Endothelial cell of hepatic sinusoid (primary cell): Measurements from ENCODE around the gene RRAS.
"Not testable (repeated sequence)": the region's sequence is repeated elsewhere in the genome, so short reads cannot be mapped to it uniquely, and the experiment has no call there.

Experiments
- in situ Hi-C: cut with HindIII; loops from 2 replicates; pipeline ENCODE4 v1.10.0; 2017; ENCODE audit warnings: low sequenced_read_pairs

RRAS gene

GRCh38 chr19:49635530-49636232 lies 4.3 kb downstream of the RRAS start:
- in situ Hi-C loops = no loop called here

DNA sequence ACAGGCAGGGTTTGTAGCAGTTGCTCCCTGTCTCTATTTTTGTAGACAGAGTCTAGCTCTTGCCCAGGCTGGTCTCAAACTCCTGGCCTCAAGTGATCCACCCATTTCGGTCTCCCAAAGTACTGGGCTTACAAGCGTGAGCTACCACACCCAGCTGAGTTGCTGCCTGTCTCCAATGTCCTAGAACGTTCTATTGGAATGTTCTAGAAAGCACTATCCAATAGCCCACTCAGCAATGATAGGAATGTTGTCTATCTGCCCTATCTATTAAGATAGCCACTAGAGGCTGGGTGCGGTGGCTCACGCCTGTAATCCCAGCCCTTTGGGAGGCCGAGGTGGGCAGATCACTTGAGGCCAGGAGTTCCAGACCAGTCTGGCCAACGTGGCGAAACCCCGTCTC lies 6.7 kb downstream of the RRAS start:
- in situ Hi-C loops = not testable (repeated sequence)

DNA sequence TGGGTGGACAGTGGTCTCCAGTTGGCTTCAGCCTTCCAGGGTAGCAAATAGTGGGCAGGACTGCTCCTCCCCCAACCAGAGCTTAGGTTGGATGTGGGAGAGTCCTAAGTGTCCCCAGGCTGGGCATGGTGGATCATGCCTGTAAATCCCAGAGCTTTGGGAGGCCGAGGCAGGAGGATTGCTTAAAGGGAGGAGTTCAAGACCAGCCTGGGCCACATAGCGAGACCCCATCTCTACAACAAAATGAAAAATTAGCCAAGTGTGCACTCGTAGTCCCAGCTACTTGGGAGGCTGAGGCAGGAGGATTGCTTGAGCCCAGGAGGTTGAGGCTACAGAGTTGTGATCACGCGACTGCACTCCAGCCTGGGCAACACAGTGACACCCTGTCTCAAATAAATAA lies 7.4 kb downstream of the RRAS start:
- in situ Hi-C loops = no loop called here

DNA sequence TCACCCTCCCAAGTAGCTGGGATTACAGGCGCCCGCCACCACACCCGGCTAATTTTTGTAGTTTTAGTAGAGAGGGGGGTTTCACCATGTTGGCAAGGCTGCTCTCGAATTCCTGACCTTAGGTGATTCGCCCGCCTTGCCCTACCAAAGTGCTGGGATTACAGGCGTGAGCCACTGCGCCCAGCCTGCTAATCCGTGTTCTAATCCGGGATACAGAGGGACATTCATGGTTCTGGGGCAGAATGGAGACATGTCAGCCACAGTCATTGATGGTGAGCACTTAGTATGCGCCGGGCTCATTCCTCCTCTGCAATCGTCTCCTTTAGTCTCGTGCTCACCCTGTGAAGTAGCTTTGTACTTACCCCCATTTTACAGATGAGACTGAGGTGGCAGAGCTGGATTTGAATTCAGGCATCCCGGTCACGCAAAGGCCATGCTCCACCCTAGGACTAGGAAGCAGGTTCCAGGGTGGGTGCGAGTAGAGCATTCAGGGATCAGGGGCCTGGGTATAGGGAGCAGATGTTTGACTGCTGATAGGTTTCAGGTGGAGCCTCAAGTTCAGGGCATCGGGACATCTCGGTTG lies 8.2 kb downstream of the RRAS start:
- in situ Hi-C loops = no loop called here

GRCh38 chr19:49631014-49631588 lies 8.8 kb downstream of the RRAS start:
- in situ Hi-C loops = no loop called here

DNA sequence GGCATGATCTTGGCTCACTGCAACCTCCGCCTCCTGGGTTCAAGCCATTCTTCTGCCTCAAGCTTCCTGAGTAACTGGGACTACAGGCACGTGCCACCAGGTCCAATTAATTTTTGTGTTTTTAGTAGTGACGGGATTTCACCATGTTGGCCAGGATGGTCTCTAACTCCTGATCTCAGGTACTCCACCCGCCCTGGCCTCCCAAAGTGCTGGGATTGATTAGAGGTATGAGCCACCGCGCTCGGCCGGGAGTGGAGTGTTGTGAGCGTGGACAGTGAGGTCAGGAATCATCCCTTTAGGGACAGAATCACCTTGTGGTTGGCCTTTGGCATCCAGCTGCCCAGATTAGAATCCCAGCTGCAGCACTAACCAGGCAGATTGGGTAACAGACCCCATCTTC lies 10.3 kb downstream of the RRAS start:
- in situ Hi-C loops = no loop called here

DNA sequence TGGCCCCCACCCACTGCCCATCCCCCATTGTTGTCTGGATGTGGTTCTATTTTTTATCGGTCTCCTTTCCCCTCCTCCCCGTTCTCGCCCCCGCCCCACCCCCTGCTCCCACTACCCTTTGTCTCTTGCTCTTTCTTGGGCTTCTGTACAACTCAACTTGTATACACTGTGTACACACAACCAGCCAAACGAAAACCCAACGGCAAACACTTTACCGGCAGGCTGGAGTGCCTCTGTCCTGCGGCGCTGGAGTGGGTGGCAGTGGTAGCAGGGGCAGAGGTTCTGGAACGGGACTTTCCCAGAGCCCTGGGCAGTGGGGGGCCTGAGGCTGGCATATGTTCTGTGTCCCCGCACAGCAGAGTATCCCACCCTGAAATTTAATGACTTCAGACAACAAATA lies 13.7 kb downstream of the RRAS start:
- in situ Hi-C loops = no loop called here

DNA sequence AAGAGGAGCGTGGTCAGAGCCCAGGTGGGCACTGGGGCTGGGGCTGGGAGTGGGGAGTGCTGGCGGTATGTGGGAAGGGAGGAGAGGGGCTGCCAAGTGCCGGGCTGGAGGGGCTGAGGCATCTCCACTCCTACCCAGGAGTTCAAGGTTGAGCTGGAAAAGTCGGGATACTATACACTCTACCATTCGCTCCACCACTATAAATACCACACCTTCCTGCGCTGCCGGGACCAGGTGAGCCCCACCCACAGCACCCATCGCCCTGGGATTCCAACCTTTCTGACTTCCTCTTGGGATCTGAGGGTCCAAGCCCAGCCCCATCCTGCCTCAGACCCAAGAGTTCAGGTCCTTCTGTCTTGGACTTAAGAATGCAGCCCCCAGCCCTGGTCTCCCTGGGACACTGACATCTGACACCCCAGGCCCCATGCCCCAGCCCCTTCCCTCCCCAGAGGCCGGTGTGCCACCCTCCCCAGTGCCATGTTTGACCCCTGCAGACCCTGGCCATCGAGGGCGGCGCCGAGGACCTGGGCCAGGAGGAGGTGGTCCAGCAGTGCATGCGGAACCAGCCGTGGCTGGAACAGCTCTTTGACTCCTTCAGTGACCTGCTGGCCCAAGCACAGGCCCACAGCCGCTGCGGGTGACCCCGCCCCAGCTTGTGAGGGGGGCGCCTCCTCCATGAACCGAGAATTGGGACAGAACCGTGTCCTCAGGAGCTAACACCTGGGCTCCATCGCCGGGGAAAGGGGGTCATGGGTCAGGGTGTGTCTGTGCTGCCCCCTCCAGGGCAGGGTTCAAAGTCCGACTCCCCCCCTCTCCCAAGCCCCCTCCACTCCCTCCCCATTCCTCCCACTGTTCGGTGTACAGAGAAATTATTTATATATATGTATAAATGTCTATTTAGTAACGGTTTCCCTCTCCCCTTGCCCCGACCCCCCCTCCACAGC lies 14.7 kb downstream of the RRAS start:
- in situ Hi-C loops = no loop called here

DNA sequence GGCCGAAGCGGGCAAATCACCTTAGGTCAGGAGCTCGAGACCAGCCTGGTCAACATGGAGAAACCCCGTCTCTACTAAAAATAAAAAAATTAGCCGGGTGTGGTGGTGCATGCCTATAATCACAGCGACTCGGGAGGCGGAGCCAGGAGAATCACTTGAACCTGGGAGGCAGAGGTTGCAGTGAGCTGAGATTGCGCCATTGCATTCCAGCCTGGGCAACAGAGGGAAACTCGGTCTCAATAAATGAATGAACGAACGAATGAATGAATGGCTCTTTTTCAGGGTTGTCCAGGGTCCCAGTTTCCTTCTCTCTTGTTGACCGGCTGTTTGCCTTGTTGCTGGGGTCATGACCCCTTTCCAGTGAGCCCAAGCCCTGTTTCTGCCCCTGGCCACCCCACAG lies 22.1 kb downstream of the RRAS start:
- in situ Hi-C loops = not testable (repeated sequence)

GRCh38 chr19:49616945-49617344 lies 23.0 kb downstream of the RRAS start:
- in situ Hi-C loops = no loop called here

GRCh38 chr19:49616532-49616931 lies 23.4 kb downstream of the RRAS start:
- in situ Hi-C loops = no loop called here

- in situ Hi-C loops = no loop called here
These were observed 24.1 kb downstream of the RRAS start for GRCh38 chr19:49615861-49616260.

DNA sequence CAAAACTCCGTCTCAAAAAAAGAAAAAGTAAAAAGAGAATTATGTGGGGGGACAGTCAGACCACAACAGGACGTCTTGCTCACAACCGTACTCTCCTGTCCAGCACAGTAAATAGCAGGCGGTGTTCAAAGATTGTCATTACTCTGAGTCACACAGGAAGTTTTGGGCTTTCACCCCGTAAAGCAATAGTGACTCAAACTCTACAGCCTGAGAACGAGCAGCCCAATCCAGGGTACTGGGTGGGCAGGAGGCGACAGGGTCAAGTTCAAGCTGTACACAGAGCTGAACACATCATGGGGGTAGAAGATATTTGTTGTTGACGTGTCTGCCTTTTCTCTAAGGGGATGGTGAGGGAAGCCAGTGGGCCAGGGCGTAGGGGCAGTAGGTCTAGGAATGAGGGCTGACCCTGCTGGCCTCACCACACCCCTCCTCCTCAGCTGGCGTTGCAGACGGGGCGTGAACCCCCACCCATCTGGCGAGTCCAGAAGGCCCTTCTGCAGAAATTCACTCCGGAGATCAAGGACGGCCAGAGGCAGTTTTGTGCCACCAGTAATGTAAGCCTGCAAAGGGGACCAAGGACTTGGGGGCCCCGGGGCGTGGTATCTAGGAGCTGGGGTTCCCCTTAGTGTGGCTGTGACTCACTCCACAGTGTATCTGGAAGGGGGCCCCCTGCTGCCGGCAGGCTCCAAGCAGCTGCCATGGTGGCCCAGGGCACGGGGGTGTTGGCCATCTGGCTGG lies 25.7 kb downstream of the RRAS start:
- in situ Hi-C loops = no loop called here

GRCh38 chr19:49613374-49613773 lies 26.6 kb downstream of the RRAS start:
- in situ Hi-C loops = no loop called here

- in situ Hi-C loops = no loop called here
These were observed 30.3 kb downstream of the RRAS start for GRCh38 chr19:49609499-49610092.

DNA sequence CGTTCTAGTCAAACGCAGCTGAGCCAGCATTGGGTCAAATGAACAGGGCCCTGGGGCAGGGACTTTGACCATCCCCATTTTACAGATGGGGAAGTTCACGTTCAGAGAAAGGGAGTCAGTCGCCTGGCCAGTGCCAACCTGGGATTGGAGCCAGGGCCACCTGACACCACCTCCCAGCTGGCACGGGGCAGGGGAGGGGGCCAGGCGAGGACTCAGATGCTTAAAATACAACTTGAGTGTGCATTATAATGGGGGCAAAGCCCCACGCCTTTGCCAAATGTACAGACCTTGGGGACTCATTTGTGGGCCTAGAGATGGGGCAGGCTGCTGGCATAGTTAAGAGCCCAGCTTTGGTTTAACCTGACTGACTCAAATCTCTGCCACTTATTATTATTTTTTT lies 34.3 kb downstream of the RRAS start:
- in situ Hi-C loops = no loop called here

- in situ Hi-C loops = no loop called here
These were observed 37.1 kb downstream of the RRAS start for GRCh38 chr19:49602806-49603205.

- in situ Hi-C loops = no loop called here
These were observed 38.4 kb downstream of the RRAS start for GRCh38 chr19:49601482-49602038.

GRCh38 chr19:49599378-49600295 lies 40.3 kb downstream of the RRAS start:
- in situ Hi-C loops = no loop called here
